Measurements from ENCODE around the gene MGAT4A. TPM values are rescaled to one million over a fixed set of nuclear protein-coding genes. Genes with fewer than 3 reads are reported as not detected.
"Not testable (repeated sequence)": the region's sequence is repeated elsewhere in the genome, so short reads cannot be mapped to it uniquely, and the experiment has no call there.

The MGAT4A gene
- total RNA-seq, 1 experiment from 2014 or later, result 3.1 TPM

DNA sequence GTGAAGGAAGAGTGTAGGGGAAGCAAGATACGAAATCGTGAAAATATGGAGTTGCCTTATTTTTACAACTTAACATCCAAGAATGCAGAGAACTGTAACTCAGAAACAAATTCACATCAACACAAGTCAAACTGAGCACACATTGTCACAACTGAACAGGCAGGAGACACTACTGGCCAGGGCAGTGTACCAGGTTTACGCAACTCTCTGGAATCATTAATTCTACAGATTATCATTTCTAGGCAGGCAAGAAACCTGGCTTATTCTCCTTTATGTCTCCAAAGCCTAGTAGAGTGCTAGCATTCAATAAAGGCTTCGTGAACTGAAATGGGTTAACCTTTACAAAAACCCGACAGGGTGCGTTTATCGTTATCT lies 123.2 kb downstream of the MGAT4A start:
- DNase-seq (ENCODE audit: low spot score), result peak; percentile 33

DNA sequence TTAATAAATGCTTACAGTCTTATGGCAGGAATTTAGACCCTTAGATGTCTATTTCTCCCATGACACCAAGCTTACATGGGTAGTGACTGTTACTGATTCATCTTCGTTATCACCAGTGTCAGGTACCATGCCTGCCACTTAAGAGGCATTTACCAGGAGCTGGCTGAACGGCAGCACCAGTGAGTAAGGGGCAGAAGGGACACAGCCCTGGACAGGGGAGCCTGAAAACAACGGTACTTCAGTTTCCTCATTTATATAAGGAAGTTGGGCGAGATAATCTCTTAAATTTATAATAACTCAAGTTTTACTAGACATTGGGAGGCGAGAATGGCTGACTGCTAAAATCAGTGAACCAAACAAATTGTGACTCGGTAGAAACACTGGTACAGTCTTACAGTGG lies 123.8 kb downstream of the MGAT4A start:
- no peak for DNase-seq (ENCODE audit: low spot score)

GRCh38 chr2:98606431-98606830 lies 124.5 kb downstream of the MGAT4A start:
- DNase-seq (ENCODE audit: low spot score), result no peak

DNA sequence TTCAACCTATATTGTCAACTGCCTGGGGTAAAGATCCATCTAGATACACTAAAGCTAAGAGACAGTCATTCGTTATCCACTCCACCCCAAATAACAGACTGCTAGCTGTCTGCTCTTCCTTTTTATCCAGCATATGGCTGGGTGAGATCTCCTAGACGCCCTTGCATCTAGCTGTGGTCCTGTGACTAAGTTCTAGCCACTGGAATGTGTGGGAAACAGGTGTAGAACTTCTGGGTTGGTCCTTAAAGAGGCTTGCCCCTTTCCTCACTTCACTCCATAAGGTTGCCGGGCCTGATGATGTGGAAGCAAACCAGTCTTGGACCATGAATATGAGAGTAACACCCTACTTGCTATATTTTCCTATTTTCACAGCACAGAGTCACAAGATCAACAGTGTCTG lies 125.9 kb downstream of the MGAT4A start:
- DNase-seq (ENCODE audit: low spot score), result no peak

DNA sequence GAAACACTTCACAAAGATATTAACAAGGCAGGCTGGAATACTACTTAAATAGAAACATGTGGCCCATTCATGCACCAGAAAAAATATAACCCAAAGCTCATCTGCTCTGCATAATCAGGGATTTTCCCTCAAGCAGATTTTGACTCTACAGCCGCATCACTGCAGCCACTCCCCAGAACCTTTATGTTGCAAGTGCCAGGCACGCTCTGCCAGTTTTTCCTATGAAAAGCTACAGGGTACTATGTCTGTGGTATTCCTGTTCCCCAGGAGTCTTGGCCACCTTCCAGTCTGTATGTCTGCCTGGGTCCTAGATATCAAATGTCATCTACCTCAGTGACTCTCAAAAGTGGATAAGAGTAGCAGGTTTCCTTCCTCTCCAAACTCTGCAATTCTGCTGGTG lies 126.4 kb downstream of the MGAT4A start:
- no peak for DNase-seq (ENCODE audit: low spot score)

- DNase-seq (ENCODE audit: low spot score), result peak; percentile 56
Observed at GRCh38 chr2:98601532-98602132, 129.3 kb downstream of the MGAT4A start.

GRCh38 chr2:98598781-98599428 lies 132.0 kb downstream of the MGAT4A start:
- DNase-seq (ENCODE audit: low spot score), result no peak

DNA sequence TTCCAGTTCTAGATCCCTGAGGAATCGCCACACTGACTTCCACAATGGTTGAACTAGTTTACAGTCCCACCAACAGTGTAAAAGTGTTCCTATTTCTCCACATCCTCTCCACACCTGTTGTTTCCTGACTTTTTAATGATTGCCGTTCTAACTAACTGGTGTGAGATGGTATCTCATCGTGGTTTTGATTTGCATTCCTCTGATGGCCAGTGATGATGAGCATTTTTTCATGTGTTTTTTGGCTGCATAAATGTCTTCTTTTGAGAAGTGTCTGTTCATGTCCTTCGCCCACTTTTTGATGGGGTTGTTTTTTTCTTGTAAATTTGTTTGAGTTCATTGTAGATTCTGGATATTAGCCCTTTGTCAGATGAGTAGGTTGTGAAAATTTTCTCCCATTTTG lies 136.3 kb downstream of the MGAT4A start:
- not testable (repeated sequence) for DNase-seq (ENCODE audit: low spot score)

DNA sequence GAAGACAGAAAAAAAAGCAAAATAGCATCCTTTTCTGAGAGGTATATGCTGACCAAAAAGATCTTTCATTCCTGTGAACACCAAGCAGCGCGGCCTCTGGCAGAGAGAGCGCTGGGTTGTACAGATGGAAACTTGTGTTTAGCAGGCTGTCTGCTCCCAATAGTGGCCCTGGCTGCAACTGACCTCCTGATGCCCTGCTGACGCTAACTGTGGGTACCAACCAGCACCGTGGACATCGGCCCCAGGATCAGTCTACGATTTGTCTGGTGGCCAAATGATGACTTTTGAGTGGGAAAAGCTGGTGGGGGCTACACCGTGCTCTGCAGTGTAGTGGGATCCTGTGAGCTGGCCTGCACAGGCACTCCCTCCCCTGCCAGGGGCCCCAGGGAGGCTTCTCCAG lies 138.4 kb downstream of the MGAT4A start:
- no peak for DNase-seq (ENCODE audit: low spot score)

DNA sequence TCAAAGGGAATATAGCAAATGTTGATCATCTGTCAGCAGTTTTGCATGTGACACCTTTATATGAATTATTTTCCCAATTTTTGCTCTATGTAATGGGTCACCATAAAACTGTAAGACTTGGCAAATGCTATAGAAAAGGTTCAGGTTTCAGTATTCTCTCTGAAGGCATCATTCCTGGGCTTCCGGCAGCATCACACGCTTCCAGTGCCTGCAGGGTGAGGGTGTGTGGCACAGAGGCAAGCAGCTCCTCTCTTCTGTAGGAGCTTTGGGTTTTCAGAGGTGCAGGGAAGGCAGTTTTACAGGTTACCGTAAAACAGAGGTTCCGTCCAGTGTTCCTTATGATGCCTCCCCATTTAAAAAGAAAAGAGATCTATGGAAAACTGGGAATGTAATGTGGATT lies 141.4 kb downstream of the MGAT4A start:
- no peak for DNase-seq (ENCODE audit: low spot score)

DNA sequence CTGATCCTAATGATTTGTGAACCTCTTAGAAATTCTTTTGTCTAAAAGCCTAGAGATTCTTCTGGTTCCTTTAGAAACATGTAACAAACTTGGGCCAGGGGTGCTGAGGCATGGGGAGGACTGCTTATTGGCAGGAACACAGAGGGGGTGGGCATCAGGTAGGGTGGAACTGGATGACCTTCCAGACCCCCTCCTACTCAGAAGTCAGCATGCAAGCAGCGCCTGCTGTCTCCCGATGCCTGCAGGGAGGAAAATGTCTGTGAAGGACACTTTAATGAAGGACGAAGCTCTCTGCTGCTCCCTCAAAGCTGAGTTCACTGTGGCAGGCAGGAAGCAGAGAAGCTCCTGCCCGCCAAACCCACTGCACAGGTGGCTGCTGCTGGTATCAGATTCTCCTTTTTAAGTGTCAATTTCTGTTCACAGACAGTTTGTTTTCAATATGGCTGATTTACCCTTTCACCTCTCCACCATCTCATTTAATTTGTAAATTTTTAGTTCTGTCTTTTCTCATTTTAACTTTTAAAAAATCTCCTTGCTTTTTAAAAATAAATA lies 142.0 kb downstream of the MGAT4A start:
- DNase-seq (ENCODE audit: low spot score), result no peak

DNA sequence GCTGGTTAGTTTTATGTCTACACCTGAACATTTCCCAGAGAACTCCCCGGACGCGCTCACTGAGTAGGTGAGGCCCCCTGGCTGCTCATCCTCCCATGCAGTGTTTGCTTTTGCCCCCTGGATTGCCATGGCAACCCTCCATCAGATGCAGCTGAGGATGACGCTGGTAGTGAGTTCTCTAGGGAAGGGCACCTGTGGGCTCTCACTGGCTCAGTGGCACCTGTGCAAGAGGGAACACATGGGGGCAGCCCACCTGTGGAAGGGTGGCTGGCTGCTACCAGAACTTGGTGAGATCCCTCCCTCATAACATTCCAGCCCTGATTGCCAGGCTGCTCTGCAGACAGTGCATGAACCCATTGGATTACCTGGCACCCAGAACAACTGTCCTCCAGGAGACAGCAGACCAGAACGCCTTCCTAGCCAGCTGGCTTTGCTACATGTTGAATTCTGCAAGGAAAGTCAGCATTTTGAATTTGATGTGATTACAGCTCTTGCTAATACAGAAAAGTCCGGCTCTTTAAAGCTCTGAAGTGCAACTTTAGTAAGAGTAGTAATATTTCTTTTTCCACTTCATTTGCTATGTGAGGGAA lies 144.3 kb downstream of the MGAT4A start:
- DNase-seq (ENCODE audit: low spot score), result no peak

DNA sequence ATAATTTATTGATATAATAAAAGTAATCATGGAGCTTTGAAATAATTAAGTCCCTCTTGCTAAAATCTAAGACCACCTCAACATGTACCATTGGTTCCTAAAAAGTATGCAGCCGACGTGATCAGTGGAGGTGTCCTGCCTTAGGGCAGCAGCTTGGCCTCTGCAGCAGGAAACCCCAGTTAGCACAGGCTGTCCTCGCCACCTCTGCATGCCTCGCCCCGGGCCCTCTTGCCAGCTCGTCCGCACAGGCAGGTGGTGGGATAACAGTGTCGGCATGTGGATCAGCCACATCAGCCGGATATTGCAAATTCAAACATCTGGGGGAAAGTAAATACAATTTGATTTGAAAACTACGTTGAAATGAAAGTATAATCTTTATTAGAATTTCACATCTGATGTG lies 145.5 kb downstream of the MGAT4A start:
- no peak for DNase-seq (ENCODE audit: low spot score)

DNA sequence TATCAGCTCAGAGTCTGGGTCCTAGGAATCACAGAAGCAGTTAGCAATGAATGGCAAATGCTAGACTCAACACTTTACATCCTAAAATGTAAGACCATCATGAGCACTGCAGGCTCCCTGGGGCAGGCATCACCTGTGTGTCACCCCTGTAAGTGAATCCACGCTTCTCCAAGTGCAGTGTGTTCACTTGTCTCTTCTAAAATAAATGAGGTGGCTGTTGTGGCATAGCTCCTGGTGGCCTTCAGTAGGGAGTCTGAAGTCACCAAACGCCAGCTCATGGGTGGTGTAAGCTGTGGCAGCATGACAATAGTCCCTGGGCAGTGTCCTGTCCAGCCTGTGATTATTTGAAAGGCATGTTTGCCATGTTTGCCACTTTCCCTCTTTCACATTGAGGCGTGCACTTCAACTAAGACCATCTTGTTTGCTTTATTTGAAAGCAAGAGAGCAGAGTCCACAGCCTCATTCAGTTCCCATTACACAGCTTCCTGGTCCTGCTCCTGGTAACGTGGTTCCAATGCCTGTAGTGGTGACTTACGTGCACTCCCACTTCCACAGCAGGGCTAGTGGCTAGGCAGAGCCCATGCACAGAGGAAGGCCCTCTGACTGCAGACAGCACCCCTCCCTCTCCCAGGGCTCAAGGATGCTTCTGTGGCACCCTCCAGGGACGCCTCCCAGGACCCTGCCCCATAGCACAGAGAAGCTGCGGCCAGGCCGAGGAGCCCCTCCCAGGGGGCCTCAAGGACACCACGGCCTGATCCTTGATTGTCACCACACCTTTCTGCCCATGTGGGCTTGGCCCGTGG lies 146.9 kb downstream of the MGAT4A start:
- no peak for DNase-seq (ENCODE audit: low spot score)

DNA sequence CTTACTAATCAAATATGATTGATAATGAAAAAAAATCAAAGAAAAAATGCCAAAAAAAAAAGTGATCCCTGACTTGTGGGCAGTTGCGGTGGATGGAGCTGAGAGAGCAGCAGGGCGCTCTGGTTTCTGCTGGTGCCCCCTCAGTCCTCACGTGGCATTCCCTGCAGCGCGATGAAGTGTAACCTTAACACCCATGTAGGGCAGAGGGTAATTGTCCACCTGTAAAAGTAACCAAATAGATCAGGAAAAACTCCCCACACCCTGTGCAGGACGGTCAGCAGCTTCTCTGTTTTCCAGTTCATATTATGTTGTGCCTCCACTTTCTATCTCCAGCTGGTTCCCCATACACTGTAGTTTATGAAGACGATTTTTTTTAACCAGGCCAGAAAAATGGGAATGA lies 147.7 kb downstream of the MGAT4A start:
- no peak for DNase-seq (ENCODE audit: low spot score)

DNA sequence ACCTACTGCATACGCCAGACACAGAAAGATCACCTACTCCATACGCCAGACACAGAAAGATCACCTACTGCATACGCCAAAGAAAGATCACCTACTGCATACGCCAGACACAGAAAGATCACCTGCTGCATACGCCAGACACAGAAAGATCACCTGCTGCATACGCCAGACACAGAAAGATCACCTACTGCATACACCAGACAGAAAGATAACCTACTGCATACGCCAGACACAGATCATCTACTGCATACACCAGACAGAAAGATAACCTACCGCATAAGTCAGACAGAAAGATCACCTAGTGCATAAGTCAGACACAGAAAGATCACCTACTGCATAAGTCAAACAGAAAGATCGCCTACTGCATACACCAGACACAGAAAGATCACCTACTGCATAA lies 148.4 kb downstream of the MGAT4A start:
- DNase-seq (ENCODE audit: low spot score), result no peak

- no peak for DNase-seq (ENCODE audit: low spot score)
Observed at GRCh38 chr2:98580656-98581284, 150.2 kb downstream of the MGAT4A start.

GRCh38 chr2:98579926-98580325 lies 151.0 kb downstream of the MGAT4A start:
- no peak for DNase-seq (ENCODE audit: low spot score)

GRCh38 chr2:98578231-98578630 lies 152.7 kb downstream of the MGAT4A start:
- DNase-seq (ENCODE audit: low spot score), result no peak

DNA sequence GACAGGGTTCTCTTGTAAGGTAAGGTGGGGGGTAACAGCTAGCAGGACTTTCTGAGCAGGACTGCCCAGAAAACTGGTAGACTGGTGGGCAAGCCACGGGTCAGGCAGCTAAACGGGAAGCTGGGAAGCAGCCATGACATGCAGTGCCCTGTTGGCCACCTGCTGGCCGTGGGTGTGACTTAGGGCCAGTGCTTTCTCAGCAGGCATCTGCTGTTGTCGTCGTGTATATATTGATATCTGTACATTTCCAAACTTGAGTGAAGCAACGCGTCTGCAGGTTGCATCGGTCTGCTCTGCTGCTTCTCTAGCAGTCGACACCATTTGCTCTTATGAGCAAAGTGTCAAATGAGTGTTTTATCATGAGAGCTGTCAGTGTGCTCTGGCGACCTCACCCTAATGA lies 153.6 kb downstream of the MGAT4A start:
- DNase-seq (ENCODE audit: low spot score), result peak; percentile 30

DNA sequence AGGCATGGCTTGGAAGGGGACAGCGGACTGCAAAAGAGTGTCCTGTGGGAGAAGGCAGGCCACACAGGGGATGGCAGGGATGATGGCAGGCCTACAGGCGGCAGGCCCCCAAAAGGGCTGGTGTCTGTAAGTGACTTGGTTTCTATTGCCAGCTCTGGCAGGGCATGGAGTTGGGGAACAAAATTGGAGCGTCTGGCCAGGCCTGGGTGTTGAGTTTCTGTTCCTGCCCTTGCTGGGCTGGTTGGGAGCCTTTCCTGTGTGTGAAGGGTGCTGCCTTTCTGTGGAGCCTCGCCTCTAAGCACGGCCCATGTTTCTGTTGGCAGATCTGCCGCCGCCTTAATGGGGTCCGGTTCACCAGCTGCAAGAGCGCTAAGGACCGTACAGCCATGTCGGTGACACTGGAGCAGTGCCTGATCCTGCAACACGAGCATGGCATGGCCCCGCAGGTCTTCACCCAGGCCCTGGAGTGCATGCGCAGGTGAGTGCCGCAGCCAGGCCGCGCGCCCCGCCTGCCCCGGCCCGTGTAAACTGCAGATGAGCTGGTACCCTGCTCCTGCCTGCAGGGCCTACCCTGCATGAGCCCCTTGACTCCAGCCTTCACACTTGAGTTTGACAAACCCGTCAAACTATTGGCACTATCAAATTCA lies 154.1 kb downstream of the MGAT4A start:
- DNase-seq (ENCODE audit: low spot score), result no peak
